ENCODE results near the gene TRIM8. TPM values are rescaled to one million over a fixed set of nuclear protein-coding genes. Genes with fewer than 3 reads are reported as not detected.
A peak's percentile ranks its signal among the peaks of the same experiment; 100 is the strongest.

TRIM8 gene
- total RNA-seq, 1 donor: 126 TPM

DNA sequence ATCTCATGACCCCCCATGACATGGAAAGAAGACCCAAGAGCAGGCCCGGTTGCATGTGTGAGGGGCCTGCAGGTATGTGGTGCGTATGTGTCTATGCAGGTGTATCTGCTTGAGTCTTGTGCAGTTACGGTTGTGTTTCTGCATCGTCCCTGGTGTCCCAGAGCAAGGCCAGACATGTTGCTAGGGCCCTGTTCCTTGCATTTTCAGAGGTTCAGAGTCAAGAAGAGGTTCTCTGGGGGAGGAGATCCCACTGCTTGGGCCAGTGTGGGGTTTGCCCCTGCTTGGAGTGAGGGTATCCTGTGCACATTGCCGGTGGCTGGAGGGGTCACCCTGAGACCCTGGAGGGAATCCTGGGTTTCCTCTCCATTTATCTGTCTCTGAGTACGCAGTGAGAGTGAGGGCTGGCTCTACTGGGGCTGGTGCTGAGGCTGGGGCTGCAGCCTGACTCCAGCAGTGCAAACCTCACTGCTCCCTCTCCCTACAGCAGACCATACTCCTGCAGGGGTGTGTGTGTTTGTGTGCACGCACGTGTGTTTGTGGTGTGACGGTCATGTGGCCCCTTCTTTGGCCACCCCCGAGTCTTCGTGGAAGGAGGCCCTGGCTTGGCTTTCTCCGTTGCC, 4.1 kb downstream of the TRIM8 start:
- peak; percentile 78 for DNase-seq (ENCODE audit: insufficient read length, low spot score, missing footprints)
- H3K4me1 ChIP-seq (ENCODE audit: insufficient read depth, low read length): peaks cover 37% of the 10 kb centered on the region
- H3K79me2 ChIP-seq (ENCODE audit: insufficient read depth, low read length): peaks cover 93% of the 10 kb centered on the region
- H3K36me3 ChIP-seq (ENCODE audit: insufficient read depth, low read length): peaks cover 32% of the 10 kb centered on the region
- peak overlapping the region; percentile 85 for H3K4me2 ChIP-seq (ENCODE audit: insufficient read depth, low read length)
- TF ChIP-seq, protein P1, sequence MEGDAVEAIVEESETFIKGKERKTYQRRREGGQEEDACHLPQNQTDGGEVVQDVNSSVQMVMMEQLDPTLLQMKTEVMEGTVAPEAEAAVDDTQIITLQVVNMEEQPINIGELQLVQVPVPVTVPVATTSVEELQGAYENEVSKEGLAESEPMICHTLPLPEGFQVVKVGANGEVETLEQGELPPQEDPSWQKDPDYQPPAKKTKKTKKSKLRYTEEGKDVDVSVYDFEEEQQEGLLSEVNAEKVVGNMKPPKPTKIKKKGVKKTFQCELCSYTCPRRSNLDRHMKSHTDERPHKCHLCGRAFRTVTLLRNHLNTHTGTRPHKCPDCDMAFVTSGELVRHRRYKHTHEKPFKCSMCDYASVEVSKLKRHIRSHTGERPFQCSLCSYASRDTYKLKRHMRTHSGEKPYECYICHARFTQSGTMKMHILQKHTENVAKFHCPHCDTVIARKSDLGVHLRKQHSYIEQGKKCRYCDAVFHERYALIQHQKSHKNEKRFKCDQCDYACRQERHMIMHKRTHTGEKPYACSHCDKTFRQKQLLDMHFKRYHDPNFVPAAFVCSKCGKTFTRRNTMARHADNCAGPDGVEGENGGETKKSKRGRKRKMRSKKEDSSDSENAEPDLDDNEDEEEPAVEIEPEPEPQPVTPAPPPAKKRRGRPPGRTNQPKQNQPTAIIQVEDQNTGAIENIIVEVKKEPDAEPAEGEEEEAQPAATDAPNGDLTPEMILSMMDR (IDR thresholded peaks at IDR 0.05; ENCODE audit: extremely low read depth, low read depth, low read length): no peak
- no peak overlapping the region for H3K27ac ChIP-seq (ENCODE audit: low read depth, low read length)
- H3K9me3 ChIP-seq (ENCODE audit: low read depth, low read length): no peaks in the 10 kb centered on the region
- no peak overlapping the region for H2AFZ ChIP-seq (ENCODE audit: low read length)
- H4K20me1 ChIP-seq (ENCODE audit: insufficient read depth, low read length): peaks cover 83% of the 10 kb centered on the region
- H3K4me3 ChIP-seq (ENCODE audit: insufficient read depth, low read length): peak overlapping the region; percentile 88
- no peaks in the 10 kb centered on the region for H3K27me3 ChIP-seq (ENCODE audit: insufficient read depth, low read length)

DNA sequence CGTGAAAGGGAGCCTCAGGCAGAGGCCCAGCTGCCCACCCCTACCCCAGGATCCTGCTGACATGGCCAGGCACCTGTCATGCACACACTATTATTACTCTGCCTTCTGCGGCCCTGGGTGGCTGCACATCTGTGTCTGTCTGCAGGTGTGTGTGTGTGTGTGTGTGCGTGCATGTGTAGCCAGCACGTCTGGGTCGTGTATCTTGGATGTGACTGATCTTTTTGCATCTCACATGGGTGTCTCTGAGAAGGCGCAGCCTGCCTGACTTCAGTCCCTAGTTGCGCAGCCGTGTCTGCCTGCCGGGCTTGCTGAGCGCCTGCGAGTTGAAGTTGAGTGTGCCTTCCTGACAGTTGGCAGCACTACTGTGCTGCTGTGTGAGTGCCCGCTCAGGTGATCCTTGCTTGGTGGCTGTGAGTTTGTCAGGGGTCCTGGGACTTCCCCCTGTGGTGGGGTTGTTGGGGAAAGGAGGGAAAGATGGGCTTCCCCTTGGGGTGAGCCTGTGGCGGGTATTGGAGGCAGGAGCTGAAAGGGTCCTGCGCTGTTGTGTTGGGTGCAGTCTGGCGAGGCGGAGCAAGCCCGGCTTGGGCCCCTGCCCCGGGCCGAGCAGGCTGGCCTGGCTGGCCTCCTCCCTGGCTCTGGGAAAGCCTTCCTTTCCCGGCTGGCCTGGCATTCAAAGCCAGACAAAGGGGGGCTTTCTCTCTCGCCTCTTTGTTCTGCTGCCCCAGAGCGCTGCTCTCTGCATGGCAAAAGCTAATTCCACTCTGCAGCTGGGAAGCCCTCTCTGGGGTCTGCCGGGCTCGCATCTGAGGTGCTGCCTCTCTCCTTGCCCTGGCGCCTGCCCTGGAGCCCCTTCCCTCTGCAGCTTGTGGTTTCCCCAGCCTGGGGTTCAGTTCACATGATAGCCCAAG, 4.9 kb downstream of the TRIM8 start:
- Histone ChIP-seq H3K4me2 (ENCODE audit: insufficient read depth, low read length) (peak overlapping the region; percentile 85), H2AFZ (ENCODE audit: low read length) (no peak overlapping the region), H3K36me3 (ENCODE audit: insufficient read depth, low read length) (peaks cover 36% of the 10 kb centered on the region), H3K27me3 (ENCODE audit: insufficient read depth, low read length) (no peaks in the 10 kb centered on the region), H3K27ac (ENCODE audit: low read depth, low read length) (peak overlapping the region; percentile 33), H3K4me1 (ENCODE audit: insufficient read depth, low read length) (peaks cover 37% of the 10 kb centered on the region), H3K79me2 (ENCODE audit: insufficient read depth, low read length) (peaks cover 100% of the 10 kb centered on the region), H3K4me3 (ENCODE audit: insufficient read depth, low read length) (peak overlapping the region; percentile 88), H4K20me1 (ENCODE audit: insufficient read depth, low read length) (peaks cover 89% of the 10 kb centered on the region), H3K9me3 (ENCODE audit: low read depth, low read length) (no peaks in the 10 kb centered on the region)
- DNase-seq (ENCODE audit: insufficient read length, low spot score, missing footprints): peak; percentile 86
- TF ChIP-seq, protein P1 (IDR thresholded peaks at IDR 0.05; ENCODE audit: extremely low read depth, low read depth, low read length): no peak

DNA sequence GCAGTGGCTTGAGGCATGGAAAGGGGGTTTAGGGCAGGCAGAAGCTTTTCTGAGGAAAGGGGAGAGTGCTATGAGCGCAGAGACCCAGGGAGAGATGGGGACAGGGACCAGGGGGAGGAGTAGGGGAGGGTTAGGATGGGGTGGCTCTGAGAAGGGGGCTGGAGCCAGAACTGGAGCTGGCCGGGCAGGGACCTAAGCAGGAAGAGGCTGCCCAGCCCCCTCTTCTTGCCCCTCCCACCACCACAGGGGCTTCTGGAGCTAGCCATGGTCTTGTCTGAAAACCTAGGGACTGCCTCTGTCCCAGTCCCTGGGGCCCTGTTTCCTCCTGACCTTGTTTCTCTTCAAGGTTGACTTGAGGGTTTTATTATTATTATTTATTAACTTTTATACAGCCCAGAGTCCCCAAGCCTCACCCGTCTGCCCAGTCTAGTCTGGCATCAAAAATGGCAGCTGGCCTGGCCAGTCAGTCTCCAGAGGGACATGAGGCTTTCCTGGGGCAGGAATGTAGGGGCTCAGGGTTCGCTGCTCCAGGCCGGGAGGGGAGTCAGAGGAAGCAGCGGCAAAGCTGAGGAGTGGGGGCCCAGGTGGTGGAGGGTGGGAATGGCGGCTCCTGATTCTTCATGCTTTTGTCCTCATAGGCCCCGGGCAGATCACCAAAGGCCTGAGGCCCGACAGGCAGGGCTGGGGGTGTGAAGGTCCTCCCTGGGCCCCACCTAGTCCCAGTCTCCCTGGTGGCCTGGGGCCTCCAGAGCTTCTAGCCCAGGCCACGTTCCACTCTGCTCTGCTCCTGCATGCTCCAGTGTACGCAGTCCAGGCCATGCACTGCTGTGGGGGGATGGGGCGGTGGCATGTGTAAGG, 5.7 kb downstream of the TRIM8 start:
- Histone ChIP-seq H3K27me3 (ENCODE audit: insufficient read depth, low read length) (no peaks in the 10 kb centered on the region), H3K36me3 (ENCODE audit: insufficient read depth, low read length) (peaks cover 43% of the 10 kb centered on the region)

More for the DNA sequence above, 5.7 kb downstream of the TRIM8 start:
- Histone ChIP-seq H3K4me3 (ENCODE audit: insufficient read depth, low read length) (peak overlapping the region; percentile 88), H2AFZ (ENCODE audit: low read length) (no peak overlapping the region), H3K4me2 (ENCODE audit: insufficient read depth, low read length) (peak overlapping the region; percentile 85), H3K4me1 (ENCODE audit: insufficient read depth, low read length) (peaks cover 37% of the 10 kb centered on the region), H3K9me3 (ENCODE audit: low read depth, low read length) (no peaks in the 10 kb centered on the region), H3K79me2 (ENCODE audit: insufficient read depth, low read length) (peaks cover 100% of the 10 kb centered on the region), H4K20me1 (ENCODE audit: insufficient read depth, low read length) (peaks cover 91% of the 10 kb centered on the region), H3K27ac (ENCODE audit: low read depth, low read length) (peak overlapping the region; percentile 33)
- TF ChIP-seq, protein P1 (IDR thresholded peaks at IDR 0.05; ENCODE audit: extremely low read depth, low read depth, low read length): no peak
- DNase-seq (ENCODE audit: insufficient read length, low spot score, missing footprints): peak; percentile 78

Data from osteoblast (primary cell).